ENCODE data around the gene MAP3K7CL.

- no peak for TF ChIP-seq CTCF (IDR thresholded peaks at IDR 0.05)
- no peak for TF ChIP-seq EP300 (IDR thresholded peaks at IDR 0.05)
Measured at GRCh38 chr21:29185633-29186032, 55.2 kb downstream of the MAP3K7CL start.

Measured in upper lobe of left lung (tissue), 4 donors.